ENCODE data around the gene DNM3. TPM values are rescaled to one million over a fixed set of nuclear protein-coding genes. Genes with fewer than 3 reads are reported as not detected.

The DNM3 gene
- total RNA-seq, 1 experiment from 2014 or later = 0.23 TPM

- no peak for DNase-seq (ENCODE audit: low read depth)
These were observed 297.9 kb downstream of the DNM3 start for GRCh38 chr1:172139196-172139595.

- peak; percentile 15 for DNase-seq (ENCODE audit: low read depth)
These were observed 298.8 kb downstream of the DNM3 start for GRCh38 chr1:172140072-172140471.

GRCh38 chr1:172140591-172140990, 299.3 kb downstream of the DNM3 start:
- DNase-seq (ENCODE audit: low read depth) = no peak

- peak; percentile 24 for DNase-seq (ENCODE audit: low read depth)
These were observed 300.1 kb downstream of the DNM3 start for GRCh38 chr1:172141341-172141881.

GRCh38 chr1:172142324-172142723, 301.0 kb downstream of the DNM3 start:
- DNase-seq (ENCODE audit: low read depth) = peak; percentile 31

GRCh38 chr1:172143384-172144055, 302.2 kb downstream of the DNM3 start:
- DNase-seq (ENCODE audit: low read depth) = peak; percentile 61

GRCh38 chr1:172144445-172145061, 303.3 kb downstream of the DNM3 start:
- DNase-seq (ENCODE audit: low read depth) = peak; percentile 98

- DNase-seq (ENCODE audit: low read depth) = peak; percentile 75
These were observed 303.9 kb downstream of the DNM3 start for GRCh38 chr1:172145231-172145651.

- DNase-seq (ENCODE audit: low read depth) = no peak
These were observed 304.4 kb downstream of the DNM3 start for GRCh38 chr1:172145656-172146055.

- DNase-seq (ENCODE audit: low read depth) = peak; percentile 31
These were observed 305.0 kb downstream of the DNM3 start for GRCh38 chr1:172146141-172146850.

- no peak for DNase-seq (ENCODE audit: low read depth)
These were observed 306.2 kb downstream of the DNM3 start for GRCh38 chr1:172147541-172147940.

GRCh38 chr1:172148213-172148612, 306.9 kb downstream of the DNM3 start:
- no peak for DNase-seq (ENCODE audit: low read depth)

GRCh38 chr1:172148707-172149106, 307.4 kb downstream of the DNM3 start:
- no peak for DNase-seq (ENCODE audit: low read depth)

- DNase-seq (ENCODE audit: low read depth) = no peak
These were observed 308.0 kb downstream of the DNM3 start for GRCh38 chr1:172149346-172149745.

GRCh38 chr1:172154551-172154950, 313.3 kb downstream of the DNM3 start:
- DNase-seq (ENCODE audit: low read depth) = peak; percentile 84

- DNase-seq (ENCODE audit: low read depth) = peak; percentile 5
These were observed 314.5 kb downstream of the DNM3 start for GRCh38 chr1:172155766-172156165.

GRCh38 chr1:172162236-172162635, 320.9 kb downstream of the DNM3 start:
- DNase-seq (ENCODE audit: low read depth) = no peak

- no peak for DNase-seq (ENCODE audit: low read depth)
These were observed 322.4 kb downstream of the DNM3 start for GRCh38 chr1:172163498-172164215.

GRCh38 chr1:172165403-172165802, 324.1 kb downstream of the DNM3 start:
- no peak for DNase-seq (ENCODE audit: low read depth)

- DNase-seq (ENCODE audit: low read depth) = peak; percentile 59
These were observed 326.7 kb downstream of the DNM3 start for GRCh38 chr1:172167796-172168596.

GRCh38 chr1:172168597-172168872, 327.2 kb downstream of the DNM3 start:
- no peak for DNase-seq (ENCODE audit: low read depth)

All from LHCN-M2 (cell line).